Astrocyte of the spinal cord (primary cell): ENCODE data around the gene CD48.
"Not testable (repeated sequence)": the region's sequence is repeated elsewhere in the genome, so short reads cannot be mapped to it uniquely, and the experiment has no call there.

Experiments
- DNase-seq: peaks from one replicate; pipeline ENCODE4 v3.0.0; 2011; ENCODE audit warnings: low read depth, low spot score
- H3K4me3 ChIP-seq: 2 replicates; pipeline ENCODE4 v1.5.1; 2011; ENCODE audit warnings: low read depth, mild to moderate bottlenecking, low read length, moderate library complexity
- in situ Hi-C: cut with HindIII; loops from 2 replicates; pipeline ENCODE4 v1.10.0; 2017; ENCODE audit warnings: low sequenced_read_pairs
- TF ChIP-seq, protein P1 (sequence below): IDR thresholded peaks from 2 replicates; pipeline ENCODE4 v1.5.1; 2012; ENCODE audit warnings: low read depth, mild to moderate bottlenecking, low read length, inconsistent platforms

CD48 gene

DNA sequence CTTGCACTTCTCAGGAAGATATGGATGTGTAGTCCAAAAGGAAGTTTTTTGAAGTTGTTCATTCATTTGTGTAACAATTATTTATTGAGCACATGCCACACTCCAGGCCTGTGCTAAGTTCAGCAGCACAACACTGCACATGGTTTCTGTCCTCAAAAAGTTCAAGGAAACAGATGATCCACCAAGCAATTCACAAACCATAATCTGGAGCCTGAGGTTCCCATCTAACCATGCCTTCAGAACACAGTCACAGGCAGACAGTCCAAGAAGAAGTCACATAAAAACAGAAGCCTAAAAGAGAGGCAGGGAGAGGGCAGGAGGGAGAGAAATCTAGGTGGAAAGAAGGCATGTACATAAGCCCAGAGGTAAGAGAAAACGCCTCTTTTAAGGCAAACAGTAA, 1.9 kb downstream of the CD48 start:
- TF ChIP-seq, protein P1, sequence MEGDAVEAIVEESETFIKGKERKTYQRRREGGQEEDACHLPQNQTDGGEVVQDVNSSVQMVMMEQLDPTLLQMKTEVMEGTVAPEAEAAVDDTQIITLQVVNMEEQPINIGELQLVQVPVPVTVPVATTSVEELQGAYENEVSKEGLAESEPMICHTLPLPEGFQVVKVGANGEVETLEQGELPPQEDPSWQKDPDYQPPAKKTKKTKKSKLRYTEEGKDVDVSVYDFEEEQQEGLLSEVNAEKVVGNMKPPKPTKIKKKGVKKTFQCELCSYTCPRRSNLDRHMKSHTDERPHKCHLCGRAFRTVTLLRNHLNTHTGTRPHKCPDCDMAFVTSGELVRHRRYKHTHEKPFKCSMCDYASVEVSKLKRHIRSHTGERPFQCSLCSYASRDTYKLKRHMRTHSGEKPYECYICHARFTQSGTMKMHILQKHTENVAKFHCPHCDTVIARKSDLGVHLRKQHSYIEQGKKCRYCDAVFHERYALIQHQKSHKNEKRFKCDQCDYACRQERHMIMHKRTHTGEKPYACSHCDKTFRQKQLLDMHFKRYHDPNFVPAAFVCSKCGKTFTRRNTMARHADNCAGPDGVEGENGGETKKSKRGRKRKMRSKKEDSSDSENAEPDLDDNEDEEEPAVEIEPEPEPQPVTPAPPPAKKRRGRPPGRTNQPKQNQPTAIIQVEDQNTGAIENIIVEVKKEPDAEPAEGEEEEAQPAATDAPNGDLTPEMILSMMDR = no peak
- DNase-seq = no peak
- in situ Hi-C loops = no loop called here
- no peak overlapping the region for H3K4me3 ChIP-seq

DNA sequence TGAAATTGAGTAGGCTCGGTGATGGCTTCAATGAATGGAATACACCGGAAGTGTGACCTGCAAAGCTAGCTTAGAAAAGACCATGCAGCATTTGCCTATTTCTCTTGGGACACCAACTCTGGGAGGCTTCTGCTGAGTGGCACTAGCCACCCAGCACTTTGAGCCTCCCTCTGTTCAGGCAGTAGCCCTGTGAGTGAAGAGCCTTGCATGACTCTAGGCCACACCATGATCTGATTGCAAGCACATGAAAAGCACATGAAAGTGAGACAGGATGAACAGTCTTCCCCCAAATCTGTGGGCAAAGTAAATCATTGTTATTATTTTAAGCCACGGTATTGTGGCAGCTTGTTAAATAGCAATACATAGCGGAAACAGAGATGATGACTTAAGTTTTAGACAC, 2.8 kb downstream of the CD48 start:
- in situ Hi-C loops = no loop called here
- no peak for DNase-seq
- TF ChIP-seq, protein P1 = no peak
- no peak overlapping the region for H3K4me3 ChIP-seq

DNA sequence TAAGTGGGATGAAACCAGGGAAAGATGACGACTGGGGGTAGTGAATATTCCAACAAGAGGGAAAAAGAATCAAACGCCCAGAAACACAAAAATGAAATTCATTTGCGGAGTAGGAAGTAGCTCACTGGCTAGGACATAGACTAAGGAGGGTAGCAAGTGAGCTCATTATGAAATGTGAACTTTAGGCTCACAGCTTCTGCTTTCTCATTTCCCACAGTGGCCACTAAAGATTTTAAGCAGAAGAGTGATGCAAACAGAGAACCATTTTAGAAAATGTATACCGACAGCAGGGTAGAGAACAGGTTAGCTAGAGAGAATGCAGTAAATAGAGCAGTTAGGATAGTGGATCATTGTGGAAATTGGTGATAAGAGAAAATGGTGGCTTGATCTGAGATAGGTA, 3.5 kb downstream of the CD48 start:
- DNase-seq = no peak
- TF ChIP-seq, protein P1 = no peak
- no peak overlapping the region for H3K4me3 ChIP-seq
- in situ Hi-C loops = no loop called here

DNA sequence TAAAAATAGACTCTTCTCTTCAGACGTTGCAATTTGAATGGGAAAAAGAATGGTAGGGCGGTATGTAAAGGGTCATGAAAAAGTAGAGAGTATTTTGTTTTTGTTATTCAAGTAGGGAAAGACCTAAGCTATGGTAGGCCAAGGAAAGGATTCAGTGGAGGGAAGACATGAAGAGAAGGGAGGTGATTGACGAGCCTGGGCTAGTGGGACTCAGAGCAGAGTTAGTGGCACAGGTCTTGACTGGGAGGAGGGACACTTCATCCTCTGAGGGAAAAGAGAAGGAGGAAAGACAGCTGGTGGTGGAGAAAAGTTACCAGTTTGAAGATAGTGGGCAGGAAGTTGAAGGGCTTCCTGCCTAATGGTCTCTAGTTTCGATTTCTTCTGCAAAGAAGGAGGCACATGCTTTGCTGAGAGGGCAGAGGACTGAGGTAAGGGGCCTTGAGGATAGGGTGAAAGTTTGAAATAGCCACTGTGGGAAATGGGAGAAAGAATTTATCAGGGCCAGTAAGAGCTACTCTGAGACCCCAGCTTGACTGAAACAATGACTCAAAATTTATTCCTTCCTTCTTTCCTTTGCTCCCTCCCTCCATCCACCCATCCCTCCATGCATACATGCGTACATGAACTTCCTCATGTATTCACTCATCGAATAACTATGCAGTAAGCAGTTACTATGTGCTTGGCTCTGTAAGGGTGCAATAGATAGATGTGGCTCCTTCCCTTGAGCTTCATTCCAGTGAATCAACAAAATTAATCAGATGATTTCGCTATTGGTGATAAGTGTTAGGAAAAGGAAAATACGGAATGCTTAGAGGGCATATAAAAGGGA, 4.2 kb downstream of the CD48 start:
- no peak overlapping the region for H3K4me3 ChIP-seq
- in situ Hi-C loops = no loop called here
- TF ChIP-seq, protein P1 = no peak
- DNase-seq = no peak

DNA sequence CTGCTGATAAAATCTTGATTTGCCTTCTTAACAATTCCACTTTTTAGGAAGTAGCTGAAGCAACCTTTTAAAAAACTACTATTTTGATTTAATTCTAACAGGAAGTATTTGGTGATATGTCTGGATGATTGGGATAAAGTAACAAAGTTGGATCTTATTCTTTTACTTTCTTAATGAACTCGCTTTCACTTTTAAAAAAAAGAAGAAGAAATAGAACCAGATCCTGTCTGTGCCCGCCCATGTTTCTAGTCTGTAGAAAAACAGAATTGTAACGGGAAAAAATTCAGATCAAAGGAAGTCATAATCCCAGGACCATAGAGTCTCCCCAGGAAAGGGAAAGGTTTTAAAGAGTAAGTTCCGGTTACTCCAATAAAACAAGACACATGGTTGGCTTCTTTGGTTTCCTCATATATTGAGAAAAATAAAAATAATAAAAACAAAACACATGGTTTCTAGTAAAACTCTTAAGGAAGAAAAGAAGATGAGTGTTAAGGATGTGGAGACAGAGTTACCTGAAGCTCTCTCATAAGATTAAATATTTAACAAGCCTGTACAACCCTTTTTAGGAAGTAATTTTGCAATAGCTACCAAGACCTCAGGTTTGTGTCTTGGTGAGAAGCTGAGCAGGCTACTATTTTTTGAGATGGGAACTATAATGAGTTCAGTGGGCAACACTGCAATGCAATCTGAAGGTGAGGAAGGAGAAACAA, 4.9 kb downstream of the CD48 start:
- in situ Hi-C loops = no loop called here
- TF ChIP-seq, protein P1 = no peak
- H3K4me3 ChIP-seq = no peak overlapping the region
- no peak for DNase-seq

DNA sequence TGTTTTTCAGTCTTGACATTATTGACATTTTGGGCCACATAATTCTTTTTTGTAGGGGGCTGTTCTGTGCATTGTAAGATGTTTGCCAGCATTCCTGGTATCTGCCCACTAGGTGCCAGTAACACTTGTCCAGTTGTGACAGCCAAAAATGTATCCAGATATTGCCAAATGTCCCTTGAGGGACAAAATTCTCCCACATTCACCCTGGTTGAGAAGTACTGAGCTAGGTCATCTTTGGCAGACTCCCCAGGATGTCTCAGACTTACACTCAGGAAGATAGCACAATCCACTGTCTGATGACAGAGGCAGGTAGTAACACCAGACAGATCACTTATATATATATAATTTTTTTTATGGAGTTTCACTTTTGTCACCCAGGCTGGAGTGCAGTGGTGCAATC, 5.9 kb downstream of the CD48 start:
- H3K4me3 ChIP-seq = no peak overlapping the region
- in situ Hi-C loops = no loop called here
- TF ChIP-seq, protein P1 = no peak
- DNase-seq = no peak

DNA sequence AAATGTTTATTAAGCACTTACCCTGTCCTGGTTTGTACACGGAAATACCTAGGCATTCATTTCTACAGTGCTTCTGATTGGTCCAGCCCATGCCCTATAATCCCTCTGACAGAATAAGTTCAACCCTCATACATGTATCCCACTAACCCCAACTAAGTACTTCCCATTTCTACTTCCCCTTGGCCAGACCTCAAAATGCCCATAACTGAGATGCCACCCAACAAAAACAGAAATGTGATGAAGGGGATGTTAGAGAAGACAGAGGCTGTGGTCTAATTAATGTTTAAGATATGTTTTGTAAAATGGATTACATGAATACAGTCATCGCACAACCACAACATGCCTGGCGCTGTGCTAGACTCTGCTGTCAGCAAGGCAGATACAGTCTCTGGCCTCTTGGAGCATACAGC, 6.4 kb downstream of the CD48 start:
- DNase-seq, in situ Hi-C loops, H3K4me3 ChIP-seq: not testable (repeated sequence)
